ENCODE results near the gene CLEC9A.

Gene CLEC9A

GRCh38 chr12:10110256-10110844 lies 79.9 kb downstream of the CLEC9A start:
- DNase-seq (ENCODE audit: low read depth) = no peak

- DNase-seq (ENCODE audit: low read depth) = no peak
These were observed 81.0 kb downstream of the CLEC9A start for GRCh38 chr12:10111451-10111850.

- DNase-seq (ENCODE audit: low read depth) = no peak
These were observed 82.6 kb downstream of the CLEC9A start for GRCh38 chr12:10113075-10113474.

GRCh38 chr12:10113920-10114319 lies 83.4 kb downstream of the CLEC9A start:
- no peak for DNase-seq (ENCODE audit: low read depth)

GRCh38 chr12:10115311-10115710 lies 84.8 kb downstream of the CLEC9A start:
- DNase-seq (ENCODE audit: low read depth) = no peak
